Measurements from ENCODE around the gene SCAMP3. TPM values are rescaled to one million over a fixed set of nuclear protein-coding genes. Genes with fewer than 3 reads are reported as not detected.

Gene SCAMP3
- total and polyA plus RNA-seq, 10 of the 15 experiments (the other 5 are each of a cell fraction or from before 2014, with no cell fraction given): 17.2 to 133 (median 87.3) TPM

GRCh38 chr1:155255243-155256007 lies 6.7 kb downstream of the SCAMP3 start, which contains the start of gene ENTREP3 (continued):
- TF ChIP-seq PRDM15 (CRISPR knock-in tag; IDR thresholded peaks at IDR 0.05) (no peak), POU2F2 (IDR thresholded peaks at IDR 0.05; ENCODE audit: borderline replicate concordance, low read depth, low read length) (no peak), MYB (IDR thresholded peaks at IDR 0.05; ENCODE audit: borderline replicate concordance, low read depth, low read length) (no peak), RAD21 (IDR thresholded peaks at IDR 0.05; ENCODE audit: insufficient read depth, low read depth, low read length) (no peak), PAX5 (IDR thresholded peaks at IDR 0.05; ENCODE audit: borderline replicate concordance, low read depth, low read length) (peak; percentile 69; the same call in 1 of the 2 replicates), SMAD5 (IDR thresholded peaks at IDR 0.05; ENCODE audit: low read depth) (peak; percentile 58; the same call in 1 of the 2 replicates), PAX8 (IDR thresholded peaks at IDR 0.05) (no peak), HDGF (IDR thresholded peaks at IDR 0.05) (peak; percentile 90), CEBPB (IDR thresholded peaks at IDR 0.05; ENCODE audit: borderline replicate concordance in 1 of 2, low read depth in 2 of 2, low read length in 2 of 2) (no peak), ZNF24 (IDR thresholded peaks at IDR 0.05) (no peak), LARP7 (IDR thresholded peaks at IDR 0.05) (0 out of 2 replicates have a peak, but pooled peaks have one; percentile 31), BRCA1 (IDR thresholded peaks at IDR 0.05; ENCODE audit: low read depth, low read length) (no peak), MLLT1 (IDR thresholded peaks at IDR 0.05) (no peak), SPI1 (IDR thresholded peaks at IDR 0.05; ENCODE audit: borderline replicate concordance, insufficient read depth, low read depth, low read length) (no peak), KLF5 (IDR thresholded peaks at IDR 0.05; ENCODE audit: partially characterized antibody) (no peak), ZSCAN29 (IDR thresholded peaks at IDR 0.05) (no peak), FOS (IDR thresholded peaks at IDR 0.05; ENCODE audit: borderline replicate concordance, extremely low read depth, insufficient read length) (no peak), ELK1 (IDR thresholded peaks at IDR 0.05; ENCODE audit: low read depth, low read length) (0 out of 2 replicates have a peak, but pooled peaks have one; percentile 55), IKZF1 (conservative IDR thresholded peaks at IDR 0.05) (peak; percentile 88), ZBED1 (IDR thresholded peaks at IDR 0.05; ENCODE audit: borderline replicate concordance) (no peak), KDM1A (IDR thresholded peaks at IDR 0.05; ENCODE audit: borderline replicate concordance) (no peak), CHD1 (IDR thresholded peaks at IDR 0.05; ENCODE audit: low read depth, low read length) (no peak), GABPA (IDR thresholded peaks at IDR 0.05; ENCODE audit: low read depth) (no peak), CREM (IDR thresholded peaks at IDR 0.05; ENCODE audit: low read depth) (peak; percentile 28; the same call in 1 of the 2 replicates), IRF5 (IDR thresholded peaks at IDR 0.05; ENCODE audit: borderline replicate concordance) (no peak)

Data from GM12878 (cell line).